ENCODE measurements around the gene ERGIC1.

The ERGIC1 gene

GRCh38 chr5:172952034-172952511 is 118.0 kb downstream of the ERGIC1 start:
- DNase-seq, result no peak

GRCh38 chr5:172953776-172954675 is 120.0 kb downstream of the ERGIC1 start:
- no peak for DNase-seq

- no peak for DNase-seq
Observed at GRCh38 chr5:172954751-172955159, 120.7 kb downstream of the ERGIC1 start.

GRCh38 chr5:172956228-172956627 is 122.2 kb downstream of the ERGIC1 start:
- DNase-seq, result no peak

GRCh38 chr5:172956936-172957335 is 122.9 kb downstream of the ERGIC1 start:
- DNase-seq, result no peak

GRCh38 chr5:172957458-172957857 is 123.4 kb downstream of the ERGIC1 start:
- no peak for DNase-seq

- peak; percentile 61 for DNase-seq
Observed at GRCh38 chr5:172958331-172959046, 124.4 kb downstream of the ERGIC1 start.

- no peak for DNase-seq
Observed at GRCh38 chr5:172959824-172960799, 126.1 kb downstream of the ERGIC1 start.

- no peak for DNase-seq
Observed at GRCh38 chr5:172969921-172970320, 135.9 kb downstream of the ERGIC1 start.

- no peak for DNase-seq
Observed at GRCh38 chr5:172971482-172971881, 137.4 kb downstream of the ERGIC1 start.

- DNase-seq, result no peak
Observed at GRCh38 chr5:172972552-172972951, 138.5 kb downstream of the ERGIC1 start.

GRCh38 chr5:172973127-172973916 is 139.3 kb downstream of the ERGIC1 start:
- DNase-seq, result no peak

GRCh38 chr5:172973931-172974330 is 139.9 kb downstream of the ERGIC1 start:
- no peak for DNase-seq

GRCh38 chr5:172975289-172975688 is 141.2 kb downstream of the ERGIC1 start:
- DNase-seq, result no peak

- no peak for DNase-seq
Observed at GRCh38 chr5:172979778-172980177, 145.7 kb downstream of the ERGIC1 start.

- DNase-seq, result no peak
Observed at GRCh38 chr5:172981931-172982330, 147.9 kb downstream of the ERGIC1 start.

- peak; percentile 94 for DNase-seq
Observed at GRCh38 chr5:172983542-172984243, 149.6 kb downstream of the ERGIC1 start, which contains the start of gene ATP6V0E1. Gene ATP6V0E1 (plus strand): TSS chr5:172983771. CDS start chr5:172983861, 90 bp downstream.

- peak; percentile 57 for DNase-seq
Observed at GRCh38 chr5:172984244-172984953, 150.3 kb downstream of the ERGIC1 start.

- DNase-seq, result no peak
Observed at GRCh38 chr5:172985596-172985995, 151.5 kb downstream of the ERGIC1 start.

- DNase-seq, result no peak
Observed at GRCh38 chr5:172988276-172988675, 154.2 kb downstream of the ERGIC1 start.
